Esophagus squamous epithelium (tissue), 5 donors: ENCODE measurements around the gene BEND3. TPM values are rescaled to one million over a fixed set of nuclear protein-coding genes. Genes with fewer than 3 reads are reported as not detected.

ENCODE experiments used
- DNase-seq: peaks from one replicate; lab custom pipeline; 2025; lab: John Stamatoyannopoulos, UW
- H3K27ac ChIP-seq, 4 donors: fragments of 200-600 bp; sonication (generic); one replicate each; pipeline ENCODE4 v1.5.1; 2016 to 2019; ENCODE audit warnings: mild to moderate bottlenecking in 1 of 4
- H3K27me3 ChIP-seq, 4 donors: fragments of 200-600 bp; sonication (generic); 1 replicate in 3 of 4; 2 replicates in 1 of 4; pipeline versions ENCODE4 v1.5.1 to v1.6.0; 2017 to 2021; ENCODE audit warnings: antibody characterized with exemption in 1 of 4
- H3K36me3 ChIP-seq, 3 donors: fragments of 200-600 bp; sonication (generic); one replicate each; pipeline ENCODE4 v1.5.1; 2016 to 2019
- H3K4me1 ChIP-seq, 3 donors: fragments of 200-600 bp; sonication (generic); one replicate each; pipeline ENCODE4 v1.5.1; 2017 to 2019
- H3K4me3 ChIP-seq, 4 donors: fragments of 200-600 bp; sonication (generic); 1 replicate in 3 of 4; 2 replicates in 1 of 4; pipeline ENCODE4 v1.5.1; 2016 to 2019; ENCODE audit warnings: mild to moderate bottlenecking in 2 of 4, moderate library complexity in 1 of 4
- H3K9me3 ChIP-seq, 3 donors: fragments of 200-600 bp; sonication (generic); one replicate each; pipeline ENCODE4 v1.5.1; 2016 to 2019
- CTCF ChIP-seq, 6 experiments: fragments of 450-650 bp in 4 of 6; fragments of 200-600 bp in 2 of 6; sonication (generic) in 2 of 6; IDR thresholded peaks; one replicate each; pipeline ENCODE4 v1.5.1; 2016 to 2019; ENCODE audit warnings: antibody characterized with exemption in 6 of 6, mild to moderate bottlenecking in 4 of 6, moderate library complexity in 4 of 6
- POLR2A ChIP-seq, 4 donors: fragments of 450-650 bp; IDR thresholded peaks; one replicate each; pipeline ENCODE4 v1.6.1; 2017; ENCODE audit warnings: antibody characterized with exemption in 4 of 4, mild to moderate bottlenecking in 4 of 4, moderate library complexity in 3 of 4
- WGBS, 2 donors: methylation state at CpG; one replicate each; pipeline ENCODE4 v1.1.5; 2018; 5-methylcytosine and 5-hydroxymethylcytosine counted together
- intact Hi-C: fragments of 100-400 bp; cut with DNase I; formaldehyde crosslinking; loops from one replicate; pipeline ENCODE4 v1.15.0; 2022
- total RNA-seq, 4 donors: library from RNA; depleted of rRNA; stranded (reverse); fragments of >200 nt; gene quantifications; one replicate each; pipeline ENCODE4 v1.1.0, GENCODE V29; 2016
- donor health status: DM: yes; HTN: yes; CAD: no.

The BEND3 gene
- total RNA-seq, 4 donors from 2014 or later: 2.0 to 3.6 (median 2.8) TPM

DNA sequence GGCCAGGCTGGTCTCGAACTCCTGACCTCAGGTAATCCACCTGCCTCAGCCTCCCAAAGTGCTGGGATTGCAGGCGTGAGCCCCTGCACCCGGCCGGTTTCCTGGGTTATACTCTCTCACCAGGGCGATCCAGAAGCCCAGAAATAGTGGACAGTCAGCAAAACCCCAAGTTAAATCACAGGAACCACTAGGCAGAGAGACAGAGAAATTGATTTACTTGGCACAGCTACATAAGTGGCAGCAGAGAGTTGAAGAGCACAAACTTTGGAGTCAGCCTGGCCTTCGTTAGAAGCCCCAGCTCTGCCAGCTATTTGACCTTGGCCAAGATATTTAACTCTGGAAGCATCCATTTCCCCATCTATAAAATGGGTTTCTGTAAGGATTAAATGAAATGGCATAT is 54.6 kb downstream of the BEND3 start:
- Histone ChIP-seq H3K4me1 (peaks cover 0 to 16% (median 6%) of the 10 kb centered on the region in 3 donors), H3K36me3 (no peaks in the 10 kb centered on the region), H3K9me3 (no peaks in the 10 kb centered on the region), H3K4me3 (no peak overlapping the region), H3K27ac (no peak overlapping the region), H3K27me3 (no peaks in the 10 kb centered on the region)
- WGBS, 2 donors: 75 to 89% methylated on average over 2 to 6 of the region's 6 CpGs
- no peak for TF ChIP-seq CTCF (IDR thresholded peaks at IDR 0.05)
- no peak for TF ChIP-seq POLR2A (IDR thresholded peaks at IDR 0.05)
- DNase-seq: no peak
- intact Hi-C loops: no loop called here

- WGBS, 2 donors: 77 to 79% methylated on average over 3 to 4 of the region's 4 CpGs
- H3K4me1 ChIP-seq: peaks cover 0 to 12% (median 2%) of the 10 kb centered on the region in 3 donors
- H3K4me3 ChIP-seq: no peak overlapping the region
- H3K27me3 ChIP-seq: no peaks in the 10 kb centered on the region
- no peak for TF ChIP-seq CTCF (IDR thresholded peaks at IDR 0.05)
- TF ChIP-seq POLR2A (IDR thresholded peaks at IDR 0.05): no peak
- H3K9me3 ChIP-seq: no peaks in the 10 kb centered on the region
- intact Hi-C loops: no loop called here
- H3K27ac ChIP-seq: no peak overlapping the region
- no peaks in the 10 kb centered on the region for H3K36me3 ChIP-seq
- no peak for DNase-seq
Observed at GRCh38 chr6:107059606-107060005, 55.7 kb downstream of the BEND3 start.

GRCh38 chr6:107057679-107058078 is 57.6 kb downstream of the BEND3 start:
- no peaks in the 10 kb centered on the region for H3K9me3 ChIP-seq
- no peak for TF ChIP-seq CTCF (IDR thresholded peaks at IDR 0.05)
- no peak for TF ChIP-seq POLR2A (IDR thresholded peaks at IDR 0.05)
- H3K27ac ChIP-seq: no peak overlapping the region
- DNase-seq: no peak
- H3K27me3 ChIP-seq: no peaks in the 10 kb centered on the region
- H3K36me3 ChIP-seq: no peaks in the 10 kb centered on the region
- H3K4me3 ChIP-seq: no peak overlapping the region
- intact Hi-C loops: no loop called here
- 90% methylated on average over 2 of the region's 2 CpGs for WGBS, 2 donors
- peaks cover 0 to 9% (median 0%) of the 10 kb centered on the region in 3 donors for H3K4me1 ChIP-seq

GRCh38 chr6:107056796-107057195 is 58.5 kb downstream of the BEND3 start:
- intact Hi-C loops: no loop called here

DNA sequence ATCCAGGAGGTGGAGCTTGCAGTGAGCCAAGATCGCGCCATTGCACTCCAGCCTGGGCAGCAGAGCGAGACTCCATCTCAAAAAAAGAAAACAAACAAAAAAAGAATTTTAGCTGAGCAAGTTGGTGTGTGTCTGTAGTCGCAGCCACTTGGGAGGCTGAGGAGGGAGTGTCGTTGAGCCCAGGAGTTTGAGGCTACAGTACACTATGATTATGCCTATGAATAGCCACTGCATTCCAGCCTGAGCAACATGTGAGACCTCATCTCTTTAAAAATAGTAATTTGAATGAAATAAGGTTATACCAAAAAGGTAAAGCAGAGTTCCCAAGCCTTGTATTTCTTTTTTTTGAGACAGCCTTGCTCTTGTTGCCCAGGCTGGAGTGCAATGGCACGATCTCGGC is 67.5 kb downstream of the BEND3 start:
- Histone ChIP-seq H3K4me1 (peaks cover 0 to 11% (median 0%) of the 10 kb centered on the region in 3 donors), H3K9me3 (no peaks in the 10 kb centered on the region), H3K36me3 (peaks cover 0 to 82% (median 0%) of the 10 kb centered on the region in 3 donors), H3K27me3 (no peaks in the 10 kb centered on the region), H3K27ac (no peak overlapping the region), H3K4me3 (no peak overlapping the region)
- TF ChIP-seq CTCF (IDR thresholded peaks at IDR 0.05): no peak
- TF ChIP-seq POLR2A (IDR thresholded peaks at IDR 0.05): no peak
- WGBS, 2 donors: 92 to 94% methylated on average over 7 of the region's 7 CpGs
- intact Hi-C loops: no loop called here
- no peak for DNase-seq

More at GRCh38 chr6:107056796-107057195, 58.5 kb downstream of the BEND3 start:
- DNase-seq: no peak
- H3K36me3 ChIP-seq: peaks cover 0 to 4% (median 0%) of the 10 kb centered on the region in 3 donors
- no peak overlapping the region for H3K27ac ChIP-seq
- WGBS, 2 donors: 45 to 56% methylated on average over 2 of the region's 2 CpGs
- H3K9me3 ChIP-seq: no peaks in the 10 kb centered on the region
- no peak overlapping the region for H3K4me3 ChIP-seq
- no peaks in the 10 kb centered on the region for H3K27me3 ChIP-seq
- no peak for TF ChIP-seq CTCF (IDR thresholded peaks at IDR 0.05)
- no peak for TF ChIP-seq POLR2A (IDR thresholded peaks at IDR 0.05)
- H3K4me1 ChIP-seq: peaks cover 0 to 8% (median 0%) of the 10 kb centered on the region in 3 donors
